GM19452 (cell line): ENCODE measurements around the gene GLT6D1.
"Not testable (repeated sequence)": the region's sequence is repeated elsewhere in the genome, so short reads cannot be mapped to it uniquely, and the experiment has no call there.

Experiments
- ATAC-seq: cut with Tn5 transposase; IDR thresholded peaks from one replicate; pipeline ENCODE4 v1.9.1; 2021; ENCODE audit not compliant: unreplicated experiment

Gene GLT6D1

GRCh38 chr9:135665795-135666189, 26.5 kb upstream of the GLT6D1 start:
- no peak for ATAC-seq

GRCh38 chr9:135664801-135665794, 25.8 kb upstream of the GLT6D1 start:
- no peak for ATAC-seq

GRCh38 chr9:135664266-135664665, 24.9 kb upstream of the GLT6D1 start:
- no peak for ATAC-seq

- ATAC-seq, result no peak
These were observed 24.5 kb upstream of the GLT6D1 start for GRCh38 chr9:135663857-135664256.

GRCh38 chr9:135663451-135663770, 24.1 kb upstream of the GLT6D1 start:
- no peak for ATAC-seq

GRCh38 chr9:135662758-135663450, 23.6 kb upstream of the GLT6D1 start, which contains the start of gene LCN9:
Gene LCN9 (plus strand): TSS chr9:135663309. CDS start chr9:135663322, 13 bp downstream.
- ATAC-seq, result no peak

GRCh38 chr9:135661816-135662560, 22.6 kb upstream of the GLT6D1 start:
- no peak for ATAC-seq

GRCh38 chr9:135660407-135660806, 21.1 kb upstream of the GLT6D1 start:
- ATAC-seq, result no peak

- no peak for ATAC-seq
These were observed 19.9 kb upstream of the GLT6D1 start for GRCh38 chr9:135659252-135659651.

GRCh38 chr9:135657416-135657815, 18.1 kb upstream of the GLT6D1 start:
- no peak for ATAC-seq

GRCh38 chr9:135655317-135655716, 16.0 kb upstream of the GLT6D1 start:
- no peak for ATAC-seq

GRCh38 chr9:135650408-135650807, 11.1 kb upstream of the GLT6D1 start:
- ATAC-seq, result no peak

GRCh38 chr9:135649508-135649907, 10.2 kb upstream of the GLT6D1 start:
- ATAC-seq, result no peak

GRCh38 chr9:135648494-135649410, 9.4 kb upstream of the GLT6D1 start:
- ATAC-seq, result no peak

GRCh38 chr9:135647884-135648283, 8.5 kb upstream of the GLT6D1 start:
- no peak for ATAC-seq

GRCh38 chr9:135644631-135645218, 5.4 kb upstream of the GLT6D1 start:
- no peak for ATAC-seq

GRCh38 chr9:135641745-135642144, 2.4 kb upstream of the GLT6D1 start:
- ATAC-seq, result no peak

- no peak for ATAC-seq
These were observed 1.7 kb upstream of the GLT6D1 start for GRCh38 chr9:135641047-135641446.

GRCh38 chr9:135636930-135637530, 2.3 kb downstream of the GLT6D1 start:
- not testable (repeated sequence) for ATAC-seq

GRCh38 chr9:135632841-135633240, 6.5 kb downstream of the GLT6D1 start:
- ATAC-seq, result no peak
